NCI-H1105 treated with DMSO at 0.1 percent for 48 hours (cell line): ENCODE data around the gene EIF4B.

Experiments used
- DNase-seq: peaks from one replicate; lab custom pipeline; 2025; lab: John Stamatoyannopoulos, UW

The EIF4B gene

GRCh38 chr12:53068811-53069585, 62.7 kb downstream of the EIF4B start:
- no peak for DNase-seq

- no peak for DNase-seq
Observed at GRCh38 chr12:53069621-53070410, 63.6 kb downstream of the EIF4B start.

GRCh38 chr12:53070877-53071492, 64.7 kb downstream of the EIF4B start:
- no peak for DNase-seq

- peak; percentile 58 for DNase-seq
Observed at GRCh38 chr12:53071591-53072551, 65.6 kb downstream of the EIF4B start.

GRCh38 chr12:53073881-53074280, 67.6 kb downstream of the EIF4B start:
- DNase-seq, result no peak

- DNase-seq, result no peak
Observed at GRCh38 chr12:53074283-53074998, 68.2 kb downstream of the EIF4B start.

- no peak for DNase-seq
Observed at GRCh38 chr12:53074999-53075370, 68.7 kb downstream of the EIF4B start.

GRCh38 chr12:53076461-53076860, 70.2 kb downstream of the EIF4B start:
- no peak for DNase-seq

GRCh38 chr12:53077030-53077429, 70.8 kb downstream of the EIF4B start:
- DNase-seq, result no peak

- peak; percentile 60 for DNase-seq
Observed at GRCh38 chr12:53078425-53079225, 72.4 kb downstream of the EIF4B start.

- DNase-seq, result peak; percentile 82
Observed at GRCh38 chr12:53079226-53080117, 73.2 kb downstream of the EIF4B start, which contains the start of gene SPRYD3. Gene SPRYD3 (minus strand): TSS chr12:53079390. CDS start chr12:53079333, 57 bp downstream.

GRCh38 chr12:53082637-53083175, 76.5 kb downstream of the EIF4B start:
- no peak for DNase-seq

- no peak for DNase-seq
Observed at GRCh38 chr12:53086361-53086760, 80.1 kb downstream of the EIF4B start.

- DNase-seq, result no peak
Observed at GRCh38 chr12:53090105-53090504, 83.8 kb downstream of the EIF4B start.

- no peak for DNase-seq
Observed at GRCh38 chr12:53090554-53090953, 84.3 kb downstream of the EIF4B start.

- DNase-seq, result no peak
Observed at GRCh38 chr12:53091756-53092155, 85.5 kb downstream of the EIF4B start.
